ENCODE results near the gene TMEM185B.
A peak's percentile ranks its signal among the peaks of the same experiment; 100 is the strongest.
"Not testable (repeated sequence)": the region's sequence is repeated elsewhere in the genome, so short reads cannot be mapped to it uniquely, and the experiment has no call there.

The TMEM185B gene

GRCh38 chr2:120251880-120252224, 28.7 kb upstream of the TMEM185B start:
- no peak for DNase-seq (ENCODE audit: low read depth, low spot score)

GRCh38 chr2:120251078-120251477, 27.9 kb upstream of the TMEM185B start:
- no peak for DNase-seq (ENCODE audit: low read depth, low spot score)

GRCh38 chr2:120250640-120251039, 27.4 kb upstream of the TMEM185B start:
- no peak for DNase-seq (ENCODE audit: low read depth, low spot score)

- no peak for DNase-seq (ENCODE audit: low read depth, low spot score)
Observed at GRCh38 chr2:120247851-120248250, 24.7 kb upstream of the TMEM185B start.

GRCh38 chr2:120246546-120247300, 23.5 kb upstream of the TMEM185B start:
- no peak for DNase-seq (ENCODE audit: low read depth, low spot score)

GRCh38 chr2:120245520-120246332, 22.5 kb upstream of the TMEM185B start:
- DNase-seq (ENCODE audit: low read depth, low spot score), result no peak

GRCh38 chr2:120244656-120245519, 21.7 kb upstream of the TMEM185B start:
- no peak for DNase-seq (ENCODE audit: low read depth, low spot score)

- no peak for DNase-seq (ENCODE audit: low read depth, low spot score)
Observed at GRCh38 chr2:120243875-120244553, 20.8 kb upstream of the TMEM185B start.

GRCh38 chr2:120243211-120243610, 20.0 kb upstream of the TMEM185B start:
- DNase-seq (ENCODE audit: low read depth, low spot score), result peak; percentile 37

- no peak for DNase-seq (ENCODE audit: low read depth, low spot score)
Observed at GRCh38 chr2:120241684-120242083, 18.5 kb upstream of the TMEM185B start.

- no peak for DNase-seq (ENCODE audit: low read depth, low spot score)
Observed at GRCh38 chr2:120240901-120241429, 17.8 kb upstream of the TMEM185B start.

GRCh38 chr2:120239488-120240287, 16.5 kb upstream of the TMEM185B start:
- peak; percentile 95 for DNase-seq (ENCODE audit: low read depth, low spot score)

- peak; percentile 76 for DNase-seq (ENCODE audit: low read depth, low spot score)
Observed at GRCh38 chr2:120238728-120239487, 15.7 kb upstream of the TMEM185B start.

GRCh38 chr2:120237491-120237902, 14.3 kb upstream of the TMEM185B start:
- peak; percentile 58 for DNase-seq (ENCODE audit: low read depth, low spot score)

- DNase-seq (ENCODE audit: low read depth, low spot score), result no peak
Observed at GRCh38 chr2:120236791-120237190, 13.6 kb upstream of the TMEM185B start.

GRCh38 chr2:120236316-120236715, 13.1 kb upstream of the TMEM185B start:
- no peak for DNase-seq (ENCODE audit: low read depth, low spot score)

- no peak for DNase-seq (ENCODE audit: low read depth, low spot score)
Observed at GRCh38 chr2:120235681-120236080, 12.5 kb upstream of the TMEM185B start.

GRCh38 chr2:120235158-120235557, 12.0 kb upstream of the TMEM185B start:
- not testable (repeated sequence) for DNase-seq (ENCODE audit: low read depth, low spot score)

- no peak for DNase-seq (ENCODE audit: low read depth, low spot score)
Observed at GRCh38 chr2:120233292-120233691, 10.1 kb upstream of the TMEM185B start.
